Measurements from ENCODE around the gene FAM210B. TPM values are rescaled to one million over a fixed set of nuclear protein-coding genes. Genes with fewer than 3 reads are reported as not detected.
"Not testable (repeated sequence)": the region's sequence is repeated elsewhere in the genome, so short reads cannot be mapped to it uniquely, and the experiment has no call there.

The FAM210B gene
- total and polyA plus RNA-seq, 2 donors (not counting 1 experiment from before 2014, with no cell fraction given): 90.6 to 120 TPM

DNA sequence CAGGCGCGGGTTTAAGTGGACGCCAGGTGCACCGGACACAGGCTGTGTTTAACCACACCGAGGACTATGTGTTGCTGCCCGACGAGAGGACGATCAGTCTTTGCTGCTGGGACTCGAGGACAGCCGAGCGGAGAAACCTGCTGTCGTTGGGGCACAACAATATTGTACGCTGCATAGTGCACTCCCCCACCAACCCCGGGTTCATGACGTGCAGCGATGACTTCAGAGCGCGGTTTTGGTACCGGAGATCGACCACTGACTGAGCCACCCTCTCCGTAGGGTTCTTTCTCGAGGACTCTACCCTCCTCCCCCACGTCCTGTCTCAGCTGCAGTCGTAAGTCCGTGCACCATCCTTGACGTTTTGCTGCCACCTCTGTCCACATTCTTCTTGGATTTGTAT lies 44.7 kb downstream of the FAM210B start:
- Histone ChIP-seq H3K27me3 (ENCODE audit: control insufficient read depth, insufficient read depth, low read length) (no peaks in the 10 kb centered on the region), H3K27ac (ENCODE audit: insufficient read depth, low read length) (no peak overlapping the region)
- TF ChIP-seq EZH2 (IDR thresholded peaks at IDR 0.05; ENCODE audit: low read length, missing control alignments): no peak
- TF ChIP-seq, protein P1, sequence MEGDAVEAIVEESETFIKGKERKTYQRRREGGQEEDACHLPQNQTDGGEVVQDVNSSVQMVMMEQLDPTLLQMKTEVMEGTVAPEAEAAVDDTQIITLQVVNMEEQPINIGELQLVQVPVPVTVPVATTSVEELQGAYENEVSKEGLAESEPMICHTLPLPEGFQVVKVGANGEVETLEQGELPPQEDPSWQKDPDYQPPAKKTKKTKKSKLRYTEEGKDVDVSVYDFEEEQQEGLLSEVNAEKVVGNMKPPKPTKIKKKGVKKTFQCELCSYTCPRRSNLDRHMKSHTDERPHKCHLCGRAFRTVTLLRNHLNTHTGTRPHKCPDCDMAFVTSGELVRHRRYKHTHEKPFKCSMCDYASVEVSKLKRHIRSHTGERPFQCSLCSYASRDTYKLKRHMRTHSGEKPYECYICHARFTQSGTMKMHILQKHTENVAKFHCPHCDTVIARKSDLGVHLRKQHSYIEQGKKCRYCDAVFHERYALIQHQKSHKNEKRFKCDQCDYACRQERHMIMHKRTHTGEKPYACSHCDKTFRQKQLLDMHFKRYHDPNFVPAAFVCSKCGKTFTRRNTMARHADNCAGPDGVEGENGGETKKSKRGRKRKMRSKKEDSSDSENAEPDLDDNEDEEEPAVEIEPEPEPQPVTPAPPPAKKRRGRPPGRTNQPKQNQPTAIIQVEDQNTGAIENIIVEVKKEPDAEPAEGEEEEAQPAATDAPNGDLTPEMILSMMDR (conservative IDR thresholded peaks at IDR 0.05 in 1 of 2, IDR thresholded peaks at IDR 0.05 in 1 of 2; ENCODE audit: low read depth in 1 of 2, low read length in 2 of 2): no peak

DNA sequence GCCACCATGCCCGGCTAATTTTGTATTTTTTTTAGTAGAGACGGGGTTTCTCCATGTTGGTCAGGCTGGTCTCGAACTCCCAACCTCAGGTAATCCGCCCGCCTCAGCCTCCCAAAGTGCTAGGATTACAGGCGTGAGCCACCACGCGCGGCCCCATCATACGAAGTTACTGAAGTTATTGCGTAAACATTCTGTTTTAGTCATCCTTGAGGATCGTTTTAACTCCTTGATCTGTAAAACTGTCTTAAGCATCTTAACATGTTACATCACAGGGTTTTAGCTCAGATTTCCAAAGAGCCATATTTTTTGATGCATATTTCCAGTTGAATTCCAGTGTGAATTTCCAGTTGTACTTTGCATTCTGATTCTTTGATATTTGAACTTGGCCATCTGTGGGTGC lies 46.6 kb downstream of the FAM210B start:
- DNase-seq (ENCODE audit: low read depth in 2 of 2); H3K4me2 ChIP-seq (ENCODE audit: extremely low read depth, insufficient read depth, low read length): not testable (repeated sequence)
- peaks cover 18% of the 10 kb centered on the region for H3K36me3 ChIP-seq (ENCODE audit: control insufficient read depth, insufficient read depth, low read length)

More for the DNA sequence above, 44.7 kb downstream of the FAM210B start:
- Histone ChIP-seq H3K79me2 (ENCODE audit: control insufficient read depth, insufficient read depth, low read length) (peaks cover 15% of the 10 kb centered on the region), H3K4me1 (ENCODE audit: control insufficient read depth, extremely low read depth, insufficient read depth, low read length) (peaks cover 2% of the 10 kb centered on the region), H2AFZ (ENCODE audit: low read length) (no peak overlapping the region), H3K36me3 (ENCODE audit: control insufficient read depth, insufficient read depth, low read length) (peaks cover 27% of the 10 kb centered on the region), H3K4me2 (ENCODE audit: extremely low read depth, insufficient read depth, low read length) (no peak overlapping the region), H3K9ac (ENCODE audit: insufficient read depth, low read length) (no peak overlapping the region), H4K20me1 (ENCODE audit: control insufficient read depth, extremely low read depth, insufficient read depth, low read length) (no peaks in the 10 kb centered on the region), H3K4me3 (replicated peaks in 1 of 4; ENCODE audit: control extremely low read depth in 1 of 4, insufficient read depth in 1 of 4, low read depth in 3 of 4, low read length in 4 of 4) (no peak overlapping the region), H3K9me3 (ENCODE audit: control insufficient read depth, insufficient read depth, low read depth, low read length) (no peaks in the 10 kb centered on the region)
- no peak for DNase-seq (ENCODE audit: low read depth in 2 of 2)

DNA sequence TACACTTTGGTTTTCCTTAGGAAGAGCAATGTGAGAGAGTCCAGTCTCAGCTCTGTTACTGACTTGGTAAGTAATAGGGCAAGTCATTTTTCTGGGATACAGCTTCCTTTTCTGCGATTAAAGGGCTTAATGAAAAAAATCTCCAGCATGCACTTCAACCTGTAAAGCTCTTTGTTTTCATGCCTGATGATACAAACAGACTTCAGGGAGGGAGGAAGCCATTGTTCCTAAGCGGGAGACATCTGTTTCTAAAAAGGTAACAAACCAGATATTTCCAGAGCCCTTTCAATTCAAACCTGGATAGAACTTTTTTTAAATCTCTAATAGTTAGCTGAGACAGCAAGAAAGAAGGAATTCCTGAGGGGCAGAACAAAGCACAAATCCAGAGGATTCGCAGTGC lies 48.1 kb downstream of the FAM210B start:
- Histone ChIP-seq H3K36me3 (ENCODE audit: control insufficient read depth, insufficient read depth, low read length) (peaks cover 14% of the 10 kb centered on the region), H2AFZ (ENCODE audit: low read length) (no peak overlapping the region), H3K9ac (ENCODE audit: insufficient read depth, low read length) (no peak overlapping the region), H3K4me3 (replicated peaks in 1 of 4; ENCODE audit: control extremely low read depth in 1 of 4, insufficient read depth in 1 of 4, low read depth in 3 of 4, low read length in 4 of 4) (no peak overlapping the region), H3K4me2 (ENCODE audit: extremely low read depth, insufficient read depth, low read length) (no peak overlapping the region), H3K9me3 (ENCODE audit: control insufficient read depth, insufficient read depth, low read depth, low read length) (no peaks in the 10 kb centered on the region), H3K27ac (ENCODE audit: insufficient read depth, low read length) (no peak overlapping the region), H4K20me1 (ENCODE audit: control insufficient read depth, extremely low read depth, insufficient read depth, low read length) (no peaks in the 10 kb centered on the region), H3K79me2 (ENCODE audit: control insufficient read depth, insufficient read depth, low read length) (peaks cover 8% of the 10 kb centered on the region), H3K4me1 (ENCODE audit: control insufficient read depth, extremely low read depth, insufficient read depth, low read length) (peaks cover 7% of the 10 kb centered on the region), H3K27me3 (ENCODE audit: control insufficient read depth, insufficient read depth, low read length) (no peaks in the 10 kb centered on the region)
- no peak for DNase-seq (ENCODE audit: low read depth in 2 of 2)
- no peak for TF ChIP-seq EZH2 (IDR thresholded peaks at IDR 0.05; ENCODE audit: low read length, missing control alignments)
- TF ChIP-seq, protein P1 (conservative IDR thresholded peaks at IDR 0.05 in 1 of 2, IDR thresholded peaks at IDR 0.05 in 1 of 2; ENCODE audit: low read depth in 1 of 2, low read length in 2 of 2): no peak

More for the DNA sequence above, 46.6 kb downstream of the FAM210B start:
- H3K4me3 ChIP-seq (replicated peaks in 1 of 4; ENCODE audit: control extremely low read depth in 1 of 4, insufficient read depth in 1 of 4, low read depth in 3 of 4, low read length in 4 of 4); H3K27me3 ChIP-seq (ENCODE audit: control insufficient read depth, insufficient read depth, low read length); H3K4me1 ChIP-seq (ENCODE audit: control insufficient read depth, extremely low read depth, insufficient read depth, low read length); H2AFZ ChIP-seq (ENCODE audit: low read length); H3K9ac ChIP-seq (ENCODE audit: insufficient read depth, low read length); H3K27ac ChIP-seq (ENCODE audit: insufficient read depth, low read length); H3K9me3 ChIP-seq (ENCODE audit: control insufficient read depth, insufficient read depth, low read depth, low read length); H4K20me1 ChIP-seq (ENCODE audit: control insufficient read depth, extremely low read depth, insufficient read depth, low read length): not testable (repeated sequence)
- H3K79me2 ChIP-seq (ENCODE audit: control insufficient read depth, insufficient read depth, low read length): peaks cover 14% of the 10 kb centered on the region
